Prostate gland (tissue), 2 donors: ENCODE data around the gene MTA1.

Source experiments
- CTCF ChIP-seq, 4 experiments: fragments of 200-600 bp in 2 of 4; fragments of 450-650 bp in 2 of 4; sonication (generic) in 2 of 4; IDR thresholded peaks; 1 replicate in 3 of 4; 2 replicates in 1 of 4; pipeline ENCODE4 v1.5.1; 2016 to 2019; ENCODE audit warnings: antibody characterized with exemption in 4 of 4, mild to moderate bottlenecking in 2 of 4, moderate library complexity in 2 of 4
- POLR2A ChIP-seq: fragments of 450-650 bp; IDR thresholded peaks from one replicate; pipeline ENCODE4 v1.6.1; 2016; ENCODE audit warnings: antibody characterized with exemption, mild to moderate bottlenecking
- POLR2AphosphoS5 ChIP-seq: sonication (generic); formaldehyde crosslinking; IDR thresholded peaks from one replicate; pipeline ENCODE4 v1.6.1; 2017; ENCODE audit warnings: antibody characterized with exemption

GRCh38 chr14:105384605-105385321 lies 34.9 kb upstream of the MTA1 start:
- TF ChIP-seq CTCF (IDR thresholded peaks at IDR 0.05): no peak
- no peak for TF ChIP-seq POLR2A
- TF ChIP-seq POLR2AphosphoS5: no peak
